CD14-positive monocyte (primary cell): Measurements from ENCODE around the gene UPP1. TPM values are rescaled to one million over a fixed set of nuclear protein-coding genes. Genes with fewer than 3 reads are reported as not detected.

Experiments used
- DNase-seq, 3 donors: peaks; one replicate each; pipeline ENCODE4 v3.0.0-alpha.2; 2011 to 2022
- H2AFZ ChIP-seq: 2 replicates; pipeline ENCODE4 v1.6.0; 2012; ENCODE audit warnings: mild to moderate bottlenecking, low read depth, low read length, inconsistent platforms; ENCODE audit not compliant: insufficient read depth, poor library complexity, severe bottlenecking
- H3K27ac ChIP-seq, 2 donors: 1 replicate in 1 of 2; 2 replicates in 1 of 2; pipeline ENCODE4 v1.5.1; 2012 to 2013; ENCODE audit warnings: low read length in 2 of 2, control low read depth in 1 of 2, inconsistent platforms in 1 of 2, low read depth in 1 of 2, mild to moderate bottlenecking in 1 of 2
- H3K27me3 ChIP-seq, 2 donors: one replicate each; pipeline versions ENCODE4 v1.6.0 to v1.6.1; 2011 to 2013; ENCODE audit warnings: low read length in 2 of 2; ENCODE audit not compliant: control insufficient read depth in 2 of 2, insufficient read depth in 2 of 2
- H3K36me3 ChIP-seq, 2 donors: replicated peaks in 1 of 2; 1 replicate in 1 of 2; 2 replicates in 1 of 2; pipeline versions ENCODE4 v1.5.1 to v1.6.1; 2012 to 2013; ENCODE audit warnings: low read length in 2 of 2, control low read depth in 1 of 2, inconsistent platforms in 1 of 2, mild to moderate bottlenecking in 1 of 2; ENCODE audit not compliant: insufficient read depth in 2 of 2, control insufficient read depth in 1 of 2
- H3K4me1 ChIP-seq, 2 donors: 1 replicate in 1 of 2; 2 replicates in 1 of 2; pipeline versions ENCODE4 v1.5.1 to v1.6.1; 2012 to 2013; ENCODE audit warnings: low read length in 2 of 2, control low read depth in 1 of 2, inconsistent platforms in 1 of 2, mild to moderate bottlenecking in 1 of 2, moderate library complexity in 1 of 2; ENCODE audit not compliant: insufficient read depth in 2 of 2, control insufficient read depth in 1 of 2
- H3K4me2 ChIP-seq: replicated peaks from 2 replicates; pipeline ENCODE3; 2012; ENCODE audit warnings: low read length, moderate library complexity, mild to moderate bottlenecking; ENCODE audit not compliant: poor library complexity, severe bottlenecking; ENCODE audit errors: extremely low read depth
- H3K4me3 ChIP-seq, 3 experiments: fragments of 200-600 bp in 1 of 3; sonication (generic) in 1 of 3; replicated peaks in 1 of 3; 1 replicate in 2 of 3; 2 replicates in 1 of 3; pipeline ENCODE4 v1.5.1; 2011 to 2013; ENCODE audit warnings: low read length in 3 of 3, mild to moderate bottlenecking in 3 of 3, control low read depth in 2 of 3, low read depth in 2 of 3, inconsistent platforms in 1 of 3, moderate library complexity in 1 of 3
- H3K79me2 ChIP-seq: 2 replicates; pipeline ENCODE4 v1.6.0; 2012; ENCODE audit warnings: mild to moderate bottlenecking, control low read depth, inconsistent platforms, low read length, moderate library complexity; ENCODE audit not compliant: insufficient read depth
- H3K9ac ChIP-seq: 2 replicates; pipeline ENCODE4 v1.6.0; 2017; ENCODE audit warnings: low read length, mild to moderate bottlenecking; ENCODE audit not compliant: insufficient read depth, poor library complexity, severe bottlenecking
- H3K9me3 ChIP-seq, 2 donors: replicated peaks in 1 of 2; 1 replicate in 1 of 2; 2 replicates in 1 of 2; pipeline versions ENCODE4 v1.5.1 to v1.6.1; 2012 to 2013; ENCODE audit warnings: low read length in 2 of 2, control low read depth in 1 of 2; ENCODE audit not compliant: control insufficient read depth in 1 of 2, insufficient read depth in 1 of 2
- H4K20me1 ChIP-seq: 2 replicates; pipeline ENCODE4 v1.6.0; 2012; ENCODE audit warnings: mild to moderate bottlenecking, low read length, control low read depth, moderate library complexity; ENCODE audit not compliant: insufficient read depth
- H3K27ac Mint-ChIP-seq, 7 donors: one replicate each; pipeline ENCODE4 v1.8.0; 2020; ENCODE audit warnings: mild to moderate bottlenecking in 7 of 7, mixed read lengths in 7 of 7, moderate library complexity in 6 of 7, inconsistent platforms in 2 of 7
- H3K27me3 Mint-ChIP-seq, 3 donors: one replicate each; pipeline ENCODE4 v1.8.0; 2021 to 2022; ENCODE audit warnings: low read depth in 3 of 3, mild to moderate bottlenecking in 3 of 3, mixed read lengths in 3 of 3, moderate library complexity in 3 of 3, inconsistent platforms in 1 of 3
- H3K36me3 Mint-ChIP-seq, 2 donors: one replicate each; pipeline ENCODE4 v1.8.0; 2020; ENCODE audit warnings: mixed read lengths in 2 of 2, inconsistent platforms in 1 of 2, mild to moderate bottlenecking in 1 of 2
- H3K4me1 Mint-ChIP-seq: one replicate; pipeline ENCODE4 v1.8.0; 2020; ENCODE audit warnings: mild to moderate bottlenecking, mixed read lengths
- H3K4me3 Mint-ChIP-seq, 2 donors: one replicate each; pipeline ENCODE4 v1.8.0; 2020; ENCODE audit warnings: mild to moderate bottlenecking in 2 of 2, mixed read lengths in 2 of 2, moderate library complexity in 1 of 2
- H3K9me3 Mint-ChIP-seq, 7 donors: one replicate each; pipeline ENCODE4 v1.8.0; 2020 to 2022; ENCODE audit warnings: mixed read lengths in 7 of 7, mild to moderate bottlenecking in 6 of 7, moderate library complexity in 6 of 7, inconsistent platforms in 2 of 7
- CTCF ChIP-seq: fragments of 200-600 bp; IDR thresholded peaks from one replicate; pipeline ENCODE4 v1.8.0; 2022; ENCODE audit warnings: antibody characterized with exemption, mild to moderate bottlenecking
- whole genome bisulfite sequencing: methylation state at CpG from one replicate; pipeline ENCODE4 v1.1.5; 2013; ENCODE audit warnings: missing lambda C conversion rate; ENCODE audit not compliant: insufficient coverage; 5-methylcytosine and 5-hydroxymethylcytosine counted together
- intact Hi-C, 2 donors: fragments of 100-400 bp; cut with micrococcal nuclease; formaldehyde crosslinking; loops; one replicate each; pipeline versions ENCODE4 v1.15.0 to v1.15.1; 2023
- polyA plus RNA-seq, 3 donors: library from polyadenylated mRNA; depleted of rRNA in 1 of 3; unstranded in 2 of 3; stranded (reverse) in 1 of 3; fragments of 300-500 nt in 2 of 3; fragments of >200 nt in 1 of 3; fragmentation: Illumina TruSeq in 2 of 3; gene quantifications; 1 replicate in 2 of 3; 2 replicates in 1 of 3; pipeline ENCODE4 v1.2.3, GENCODE V29; 2012 to 2021

UPP1 gene
- polyA plus RNA-seq, 3 donors: 109 to 212 (median 129) TPM

- no peak for TF ChIP-seq CTCF
- no peak overlapping the region for H3K27ac Mint-ChIP-seq
- no peak overlapping the region for H3K9ac ChIP-seq
- H3K79me2 ChIP-seq: no peaks in the 10 kb centered on the region
- no peaks in the 10 kb centered on the region for H3K36me3 Mint-ChIP-seq
- H3K27ac ChIP-seq: no peak overlapping the region
- H3K36me3 ChIP-seq: no peaks in the 10 kb centered on the region
- no peak for DNase-seq
- no peaks in the 10 kb centered on the region for H3K9me3 ChIP-seq
- H3K4me3 ChIP-seq: no peak overlapping the region
- H3K4me1 ChIP-seq: no peaks in the 10 kb centered on the region
- peaks cover 16 to 17% (median 17%) of the 10 kb centered on the region in 3 donors for H3K27me3 Mint-ChIP-seq
- H3K4me2 ChIP-seq: no peak overlapping the region
- 55% methylated on average over 3 of the region's 3 CpGs for WGBS
- no peak overlapping the region for H2AFZ ChIP-seq
- no peaks in the 10 kb centered on the region for H4K20me1 ChIP-seq
- H3K4me3 Mint-ChIP-seq: no peak overlapping the region
- intact Hi-C loops: no loop called here
- H3K27me3 ChIP-seq: peaks cover 0 to 5% of the 10 kb centered on the region in 2 donors
- no peaks in the 10 kb centered on the region for H3K9me3 Mint-ChIP-seq
- peaks cover 8% of the 10 kb centered on the region for H3K4me1 Mint-ChIP-seq
These were observed 46.4 kb upstream of the UPP1 start for GRCh38 chr7:48042636-48043035.

- no peaks in the 10 kb centered on the region for H3K79me2 ChIP-seq
- H3K9me3 ChIP-seq: no peaks in the 10 kb centered on the region
- H3K36me3 ChIP-seq: no peaks in the 10 kb centered on the region
- Mint-ChIP-seq H3K9me3 (no peaks in the 10 kb centered on the region), H3K4me1 (peaks cover 17% of the 10 kb centered on the region), H3K27ac (peak overlapping the region in 2 of 7 donors; percentile 48 to 55), H3K27me3 (peaks cover 11 to 14% (median 12%) of the 10 kb centered on the region in 3 donors), H3K36me3 (no peaks in the 10 kb centered on the region), H3K4me3 (no peak overlapping the region)
- no peaks in the 10 kb centered on the region for H4K20me1 ChIP-seq
- H2AFZ ChIP-seq: no peak overlapping the region
- intact Hi-C loops: no loop called here
- no peak overlapping the region for H3K4me3 ChIP-seq
- H3K4me1 ChIP-seq: peaks cover 0 to 5% of the 10 kb centered on the region in 2 donors
- H3K9ac ChIP-seq: no peak overlapping the region
- no peak overlapping the region for H3K4me2 ChIP-seq
- H3K27ac ChIP-seq: no peak overlapping the region
- DNase-seq: no peak
- no peak for TF ChIP-seq CTCF
- H3K27me3 ChIP-seq: no peaks in the 10 kb centered on the region
- 84% methylated on average over 9 of the region's 9 CpGs for WGBS
These were observed 43.8 kb upstream of the UPP1 start for GRCh38 chr7:48045195-48045765.
